H1 (cell line): Measurements from ENCODE around the gene CYP26A1. TPM values are rescaled to one million over a fixed set of nuclear protein-coding genes. Genes with fewer than 3 reads are reported as not detected.

Experiments
- BRCA1 ChIP-seq: IDR thresholded peaks from 2 replicates; pipeline ENCODE4 v1.6.1; 2012; ENCODE audit warnings: low read depth, low read length, improper control_type of control experiment
- POU5F1 ChIP-seq: IDR thresholded peaks from 2 replicates; pipeline ENCODE4 v1.6.1; 2011; ENCODE audit warnings: low read depth, mild to moderate bottlenecking, low read length, moderate library complexity
- polyA plus RNA-seq, 7 experiments: library from polyadenylated mRNA; depleted of rRNA in 3 of 7; stranded (reverse) in 5 of 7; unstranded in 2 of 7; fragments of >200 nt in 5 of 7; fragments of 200-250 nt in 2 of 7; gene quantifications; 1 replicate in 5 of 7; 2 replicates in 1 of 7; 4 replicates in 1 of 7; pipeline versions ENCODE4 v1.2.1 to v1.2.3, GENCODE V29; 2011 to 2013; ENCODE audit warnings: missing spikeins in 2 of 7, mixed read lengths in 2 of 7
- total RNA-seq: library from RNA; stranded (reverse); fragmentation: NEBNext Ultra II Directional; extraction: Animal tissue kit (Norgen Biotek cat#: 25700); gene quantifications from 2 replicates; pipeline ENCODE4 v1.2.1, GENCODE V29; 2021
- TF ChIP-seq, protein P1 (sequence below): IDR thresholded peaks from 2 replicates; pipeline ENCODE4 v1.6.1; 2012; ENCODE audit warnings: inconsistent platforms

Gene CYP26A1
- total and polyA plus RNA-seq, 2 of the 8 experiments (the other 6 are each of a cell fraction or from before 2014, with no cell fraction given) = 5.0 to 9.1 TPM

DNA sequence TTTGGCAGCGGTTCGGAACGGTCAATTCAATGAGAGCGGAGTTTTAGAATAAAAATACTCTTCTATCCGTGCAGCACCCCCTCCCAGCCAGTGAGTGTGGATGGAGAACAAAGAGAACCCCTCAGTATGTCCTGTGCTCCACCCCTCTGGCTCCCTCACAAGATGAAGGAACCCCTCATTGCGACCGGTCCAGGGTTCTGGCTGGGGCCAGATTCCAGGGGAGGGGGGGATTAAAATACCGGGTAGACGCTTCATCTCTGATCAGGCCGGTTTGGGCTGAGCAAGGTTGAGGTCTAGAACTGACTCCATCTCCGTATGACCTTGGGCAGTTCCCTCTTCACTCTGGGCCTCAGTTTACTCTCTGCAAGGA, 7.2 kb upstream of the CYP26A1 start (continued):
- no peak for TF ChIP-seq POU5F1
- TF ChIP-seq, protein P1, sequence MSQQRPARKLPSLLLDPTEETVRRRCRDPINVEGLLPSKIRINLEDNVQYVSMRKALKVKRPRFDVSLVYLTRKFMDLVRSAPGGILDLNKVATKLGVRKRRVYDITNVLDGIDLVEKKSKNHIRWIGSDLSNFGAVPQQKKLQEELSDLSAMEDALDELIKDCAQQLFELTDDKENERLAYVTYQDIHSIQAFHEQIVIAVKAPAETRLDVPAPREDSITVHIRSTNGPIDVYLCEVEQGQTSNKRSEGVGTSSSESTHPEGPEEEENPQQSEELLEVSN = no peak
- TF ChIP-seq BRCA1 = no peak
